Stimulated activated effector memory CD8-positive, alpha-beta T cell treated with anti-CD3 and anti-CD28 coated beads, Interleukin-12 subunit alpha, Interleukin-12 subunit beta, amount 100 ng/mL, for 72 hours (primary cell): ENCODE results near the gene HIBADH.
"Not testable (repeated sequence)": the region's sequence is repeated elsewhere in the genome, so short reads cannot be mapped to it uniquely, and the experiment has no call there.

Experiments
- ATAC-seq: fragments of 150-1000 bp; cut with Tn5 transposase; 2 replicates; pipeline ENCODE4 v1.10.0; 2021
- DNase-seq, 2 donors: peaks; one replicate each; pipeline ENCODE4 v3.0.0; 2021 to 2022; ENCODE audit warnings: low spot score in 2 of 2
- H3K27ac Mint-ChIP-seq: one replicate; pipeline ENCODE4 v1.8.0; 2022; ENCODE audit warnings: mild to moderate bottlenecking, mixed read lengths
- H3K36me3 Mint-ChIP-seq: one replicate; pipeline ENCODE4 v1.8.0; 2022; ENCODE audit warnings: mild to moderate bottlenecking, mixed read lengths
- H3K4me1 Mint-ChIP-seq: one replicate; pipeline ENCODE4 v1.8.0; 2022; ENCODE audit warnings: mixed read lengths
- H3K4me3 Mint-ChIP-seq: one replicate; pipeline ENCODE4 v1.8.0; 2022; ENCODE audit warnings: mild to moderate bottlenecking, mixed read lengths
- H3K9me3 Mint-ChIP-seq: one replicate; pipeline ENCODE4 v1.8.0; 2022; ENCODE audit warnings: mixed read lengths

Gene HIBADH

GRCh38 chr7:27656724-27657123 lies 6.0 kb downstream of the HIBADH start:
- H3K4me1 Mint-ChIP-seq, result no peaks in the 10 kb centered on the region
- no peak for ATAC-seq

DNA sequence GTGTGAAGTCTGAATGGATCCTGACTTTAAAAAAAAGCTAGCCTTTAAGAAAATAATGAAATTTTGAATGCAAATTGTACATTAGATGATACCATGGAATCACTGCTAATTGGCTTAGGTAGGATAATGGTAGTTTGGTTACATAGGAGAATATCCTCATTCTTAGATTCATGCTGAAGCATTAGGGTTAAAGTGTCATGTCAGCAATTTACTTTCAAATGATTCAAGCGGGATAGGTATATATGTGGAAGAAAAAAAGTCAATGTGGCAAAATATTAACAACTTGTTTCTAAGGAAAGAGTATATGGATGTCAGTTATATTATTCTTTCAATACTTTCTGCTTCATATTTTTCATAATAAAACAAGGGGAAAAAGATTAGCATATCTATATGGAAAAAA lies 7.5 kb downstream of the HIBADH start:
- no peak for ATAC-seq
- Mint-ChIP-seq H3K9me3 (no peaks in the 10 kb centered on the region), H3K36me3 (peaks cover 7% of the 10 kb centered on the region), H3K4me1 (peaks cover 5% of the 10 kb centered on the region), H3K4me3 (no peak overlapping the region), H3K27ac (no peak overlapping the region)
- no peak for DNase-seq

More at GRCh38 chr7:27656724-27657123, 6.0 kb downstream of the HIBADH start:
- Mint-ChIP-seq H3K36me3 (peaks cover 7% of the 10 kb centered on the region), H3K27ac (no peak overlapping the region), H3K9me3 (no peaks in the 10 kb centered on the region), H3K4me3 (no peak overlapping the region)
- no peak for DNase-seq

- no peaks in the 10 kb centered on the region for H3K9me3 Mint-ChIP-seq
- no peak for ATAC-seq
- H3K4me1 Mint-ChIP-seq, result peaks cover 5% of the 10 kb centered on the region
- H3K36me3 Mint-ChIP-seq, result peaks cover 13% of the 10 kb centered on the region
- H3K4me3 Mint-ChIP-seq, result no peak overlapping the region
- H3K27ac Mint-ChIP-seq, result no peak overlapping the region
- DNase-seq, result no peak
Measured at GRCh38 chr7:27652518-27652917, 10.2 kb downstream of the HIBADH start.

- Mint-ChIP-seq H3K9me3 (no peaks in the 10 kb centered on the region), H3K4me3 (no peak overlapping the region)
Measured at GRCh38 chr7:27651702-27652101, 11.0 kb downstream of the HIBADH start.

GRCh38 chr7:27650283-27650682 lies 12.4 kb downstream of the HIBADH start:
- no peaks in the 10 kb centered on the region for H3K9me3 Mint-ChIP-seq
- ATAC-seq, result no peak
- no peak overlapping the region for H3K27ac Mint-ChIP-seq
- H3K4me3 Mint-ChIP-seq, result no peak overlapping the region
- H3K36me3 Mint-ChIP-seq, result peaks cover 6% of the 10 kb centered on the region
- DNase-seq, result no peak
- peaks cover 5% of the 10 kb centered on the region for H3K4me1 Mint-ChIP-seq

More at GRCh38 chr7:27651702-27652101, 11.0 kb downstream of the HIBADH start:
- peaks cover 10% of the 10 kb centered on the region for H3K36me3 Mint-ChIP-seq
- ATAC-seq (no peak), DNase-seq (no peak)
- peaks cover 5% of the 10 kb centered on the region for H3K4me1 Mint-ChIP-seq
- H3K27ac Mint-ChIP-seq, result no peak overlapping the region

- H3K36me3 Mint-ChIP-seq, result peaks cover 6% of the 10 kb centered on the region
- H3K9me3 Mint-ChIP-seq, result no peaks in the 10 kb centered on the region
- no peak for DNase-seq
- H3K27ac Mint-ChIP-seq, result no peak overlapping the region
- ATAC-seq, result no peak
- no peak overlapping the region for H3K4me3 Mint-ChIP-seq
- H3K4me1 Mint-ChIP-seq, result peaks cover 5% of the 10 kb centered on the region
Measured at GRCh38 chr7:27647489-27647888, 15.2 kb downstream of the HIBADH start.

GRCh38 chr7:27647046-27647445 lies 15.6 kb downstream of the HIBADH start:
- DNase-seq, result no peak
- H3K36me3 Mint-ChIP-seq, result peaks cover 6% of the 10 kb centered on the region
- no peaks in the 10 kb centered on the region for H3K9me3 Mint-ChIP-seq
- H3K4me1 Mint-ChIP-seq, result peaks cover 5% of the 10 kb centered on the region
- ATAC-seq, result no peak
- no peak overlapping the region for H3K4me3 Mint-ChIP-seq
- no peak overlapping the region for H3K27ac Mint-ChIP-seq

GRCh38 chr7:27642271-27642670 lies 20.4 kb downstream of the HIBADH start:
- Mint-ChIP-seq H3K36me3 (no peaks in the 10 kb centered on the region), H3K27ac (no peak overlapping the region), H3K9me3 (no peaks in the 10 kb centered on the region), H3K4me1 (no peaks in the 10 kb centered on the region), H3K4me3 (no peak overlapping the region)
- DNase-seq (no peak), ATAC-seq (no peak)

DNA sequence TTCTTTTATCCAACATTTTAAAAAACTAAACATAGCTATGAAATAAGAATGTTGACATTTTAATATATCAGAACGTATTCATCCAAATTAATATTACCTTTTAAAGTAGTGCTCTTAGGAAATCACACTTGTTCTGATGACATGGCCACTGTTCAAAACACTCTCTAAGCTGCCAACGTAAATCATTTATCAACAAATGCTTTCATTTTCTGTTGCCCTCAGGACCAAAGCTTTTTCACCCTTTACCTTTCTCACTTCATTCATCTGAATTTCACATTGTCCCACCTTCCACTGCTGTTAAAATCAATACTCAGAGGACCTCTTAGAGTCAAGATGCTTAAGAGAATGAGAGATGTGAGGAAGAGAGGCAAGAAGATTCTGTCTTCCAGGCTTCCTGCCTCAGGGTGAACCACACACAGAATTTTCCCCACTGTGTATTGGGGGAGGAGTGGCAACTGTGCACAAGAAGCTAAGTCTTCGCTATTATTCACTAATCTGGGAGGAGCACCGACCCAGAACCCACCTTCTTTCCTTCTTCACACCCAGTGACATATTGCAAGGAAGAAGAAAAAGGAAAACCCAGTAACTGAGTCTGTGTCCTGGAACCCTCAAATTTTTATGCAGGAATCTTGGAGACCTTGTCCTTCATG lies 21.0 kb downstream of the HIBADH start:
- H3K4me3 Mint-ChIP-seq, result peak overlapping the region; percentile 28
- no peaks in the 10 kb centered on the region for H3K9me3 Mint-ChIP-seq
- no peaks in the 10 kb centered on the region for H3K36me3 Mint-ChIP-seq
- ATAC-seq (no peak), DNase-seq (no peak)
- H3K27ac Mint-ChIP-seq, result peak overlapping the region; percentile 60
- H3K4me1 Mint-ChIP-seq, result no peaks in the 10 kb centered on the region

- no peaks in the 10 kb centered on the region for H3K9me3 Mint-ChIP-seq
- DNase-seq (no peak), ATAC-seq (no peak)
- H3K4me3 Mint-ChIP-seq, result peak overlapping the region; percentile 28
- peak overlapping the region; percentile 60 for H3K27ac Mint-ChIP-seq
- no peaks in the 10 kb centered on the region for H3K4me1 Mint-ChIP-seq
- no peaks in the 10 kb centered on the region for H3K36me3 Mint-ChIP-seq
Measured at GRCh38 chr7:27640884-27641574, 21.7 kb downstream of the HIBADH start.

DNA sequence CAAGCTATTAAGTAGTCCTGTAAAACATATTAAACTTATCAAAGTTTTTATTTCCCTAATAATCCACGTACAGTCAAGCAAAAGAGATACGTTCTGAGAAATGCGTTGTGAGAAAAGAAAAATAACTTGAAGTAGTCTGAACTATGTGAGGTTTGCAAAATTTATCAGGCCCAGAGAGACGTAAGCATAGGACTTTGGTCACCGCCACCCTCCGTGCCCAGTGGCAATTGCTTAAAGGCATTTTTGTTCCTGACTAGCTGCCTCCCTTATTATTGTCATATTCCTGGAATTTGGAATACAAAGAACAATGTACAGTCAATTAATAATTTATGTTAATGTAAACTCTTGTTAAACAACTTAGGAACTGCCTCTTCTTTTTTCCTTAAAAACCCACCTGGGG lies 22.8 kb downstream of the HIBADH start:
- Mint-ChIP-seq H3K4me1 (peaks cover 4% of the 10 kb centered on the region), H3K9me3 (no peaks in the 10 kb centered on the region), H3K4me3 (no peak overlapping the region), H3K27ac (no peak overlapping the region), H3K36me3 (no peaks in the 10 kb centered on the region)
- no peak for ATAC-seq
- DNase-seq, result no peak

GRCh38 chr7:27639048-27639447 lies 23.6 kb downstream of the HIBADH start:
- ATAC-seq, H3K4me1 Mint-ChIP-seq, H3K36me3 Mint-ChIP-seq, H3K9me3 Mint-ChIP-seq, DNase-seq, H3K4me3 Mint-ChIP-seq, H3K27ac Mint-ChIP-seq: not testable (repeated sequence)

- ATAC-seq (no peak), DNase-seq (no peak)
- Mint-ChIP-seq H3K9me3 (no peaks in the 10 kb centered on the region), H3K36me3 (no peaks in the 10 kb centered on the region), H3K4me3 (no peak overlapping the region), H3K4me1 (peaks cover 9% of the 10 kb centered on the region), H3K27ac (no peak overlapping the region)
Measured at GRCh38 chr7:27636326-27637006, 26.2 kb downstream of the HIBADH start.

- Mint-ChIP-seq H3K27ac (no peak overlapping the region), H3K4me3 (no peak overlapping the region), H3K9me3 (no peaks in the 10 kb centered on the region), H3K36me3 (no peaks in the 10 kb centered on the region), H3K4me1 (peaks cover 9% of the 10 kb centered on the region)
- DNase-seq (no peak), ATAC-seq (no peak)
Measured at GRCh38 chr7:27635728-27636127, 27.0 kb downstream of the HIBADH start.

- ATAC-seq, result no peak
- Mint-ChIP-seq H3K4me1 (peaks cover 9% of the 10 kb centered on the region), H3K9me3 (no peaks in the 10 kb centered on the region), H3K36me3 (peaks cover 4% of the 10 kb centered on the region), H3K4me3 (no peak overlapping the region), H3K27ac (no peak overlapping the region)
- DNase-seq, result no peak
Measured at GRCh38 chr7:27634671-27635493, 27.8 kb downstream of the HIBADH start.
